Right renal cortex interstitium (tissue), 3 donors: Measurements from ENCODE around the gene RAB27B. TPM values are rescaled to one million over a fixed set of nuclear protein-coding genes. Genes with fewer than 3 reads are reported as not detected.

Experiments
- DNase-seq, 3 donors: peaks; one replicate each; pipeline ENCODE4 v3.0.0-alpha.2; 2013; ENCODE audit warnings: low read depth in 3 of 3, low spot score in 2 of 3
- polyA plus RNA-seq, 3 donors: library from polyadenylated mRNA; unstranded; fragments of 120-200 nt; gene quantifications; one replicate each; pipeline ENCODE4 v1.2.1, GENCODE V29; 2013; ENCODE audit not compliant: insufficient read length in 3 of 3

Gene RAB27B
- polyA plus RNA-seq, 3 donors: 3.8 to 5.3 (median 5.2) TPM

- DNase-seq: no peak
Observed at GRCh38 chr18:54906331-54907185, 78.3 kb downstream of the RAB27B start.

GRCh38 chr18:54909538-54909937 lies 81.3 kb downstream of the RAB27B start:
- DNase-seq: no peak

- no peak for DNase-seq
Observed at GRCh38 chr18:54910161-54910919, 82.1 kb downstream of the RAB27B start.

GRCh38 chr18:54911551-54911950 lies 83.3 kb downstream of the RAB27B start:
- no peak for DNase-seq

GRCh38 chr18:54914816-54915215 lies 86.5 kb downstream of the RAB27B start:
- no peak for DNase-seq

GRCh38 chr18:54916507-54916906 lies 88.2 kb downstream of the RAB27B start:
- DNase-seq: no peak

GRCh38 chr18:54918060-54918459 lies 89.8 kb downstream of the RAB27B start:
- DNase-seq: no peak

GRCh38 chr18:54919412-54919811 lies 91.1 kb downstream of the RAB27B start:
- no peak for DNase-seq

GRCh38 chr18:54923339-54923956 lies 95.2 kb downstream of the RAB27B start:
- no peak for DNase-seq

GRCh38 chr18:54924948-54925347 lies 96.7 kb downstream of the RAB27B start:
- DNase-seq: no peak

GRCh38 chr18:54926593-54927325 lies 98.5 kb downstream of the RAB27B start:
- DNase-seq: no peak

- no peak for DNase-seq
Observed at GRCh38 chr18:54928236-54928635, 100.0 kb downstream of the RAB27B start.

GRCh38 chr18:54931152-54931551 lies 102.9 kb downstream of the RAB27B start:
- DNase-seq: no peak

- DNase-seq: no peak
Observed at GRCh38 chr18:54932472-54932871, 104.2 kb downstream of the RAB27B start.

GRCh38 chr18:54938506-54938905 lies 110.2 kb downstream of the RAB27B start:
- no peak for DNase-seq

GRCh38 chr18:54939361-54939917 lies 111.2 kb downstream of the RAB27B start:
- DNase-seq: no peak

GRCh38 chr18:54942144-54942543 lies 113.9 kb downstream of the RAB27B start:
- DNase-seq: no peak

- DNase-seq: no peak
Observed at GRCh38 chr18:54942569-54942968, 114.3 kb downstream of the RAB27B start.
